GM23338 (cell line): ENCODE measurements around the gene CCNL1. TPM values are rescaled to one million over a fixed set of nuclear protein-coding genes. Genes with fewer than 3 reads are reported as not detected.

Experiments
- ATAC-seq: fragments of 200-7000 bp; cut with Tn5 transposase; 3 replicates; pipeline ENCODE4 v1.9.1; 2020
- DNase-seq: peaks from one replicate; pipeline ENCODE4 v3.0.0-alpha.2; 2015; ENCODE audit warnings: low spot score
- H2AFZ ChIP-seq: fragments of 200-600 bp; sonication (generic); 2 replicates; pipeline ENCODE4 v1.8.0; 2016; ENCODE audit warnings: antibody characterized with exemption, mild to moderate bottlenecking, moderate library complexity
- H3F3A ChIP-seq: fragments of 200-600 bp; sonication (generic); replicated peaks from 2 replicates; pipeline ENCODE4 v1.8.0; 2017; ENCODE audit warnings: antibody characterized with exemption, mixed run types, low read depth
- H3K27ac ChIP-seq: fragments of 200-600 bp; sonication (generic); 2 replicates; pipeline ENCODE4 v1.6.1; 2016; ENCODE audit warnings: low read depth
- H3K27me3 ChIP-seq: fragments of 200-600 bp; sonication (generic); 2 replicates; pipeline ENCODE4 v1.8.0; 2016; ENCODE audit warnings: mild to moderate bottlenecking, mixed run types, moderate library complexity; ENCODE audit not compliant: insufficient read depth
- H3K36me3 ChIP-seq: fragments of 200-600 bp; sonication (generic); 2 replicates; pipeline ENCODE4 v1.8.0; 2016; ENCODE audit warnings: mild to moderate bottlenecking; ENCODE audit not compliant: insufficient read depth
- H3K4me1 ChIP-seq: fragments of 200-600 bp; sonication (generic); 2 replicates; pipeline ENCODE4 v1.8.0; 2016; ENCODE audit warnings: mild to moderate bottlenecking, moderate library complexity; ENCODE audit not compliant: insufficient read depth
- H3K4me2 ChIP-seq: fragments of 200-600 bp; sonication (generic); 2 replicates; pipeline ENCODE4 v1.7.1; 2017; ENCODE audit warnings: mixed run types
- H3K4me3 ChIP-seq: fragments of 200-600 bp; sonication (generic); 2 replicates; pipeline ENCODE4 v1.6.1; 2016; ENCODE audit warnings: mixed run types
- H3K79me2 ChIP-seq: fragments of 200-600 bp; sonication (generic); replicated peaks from 2 replicates; pipeline ENCODE4 v1.8.0; 2017; ENCODE audit warnings: mild to moderate bottlenecking; ENCODE audit not compliant: insufficient read depth
- H3K9me2 ChIP-seq: fragments of 200-600 bp; sonication (generic); 2 replicates; pipeline ENCODE4 v1.8.0; 2017; ENCODE audit not compliant: insufficient read depth
- H4K20me1 ChIP-seq: fragments of 200-600 bp; sonication (generic); replicated peaks from 2 replicates; pipeline ENCODE4 v1.8.0; 2017; ENCODE audit warnings: mild to moderate bottlenecking; ENCODE audit not compliant: insufficient read depth
- H3K27ac Mint-ChIP-seq: 2 replicates; pipeline ENCODE4 v1.8.0; 2020; ENCODE audit warnings: inconsistent platforms, mild to moderate bottlenecking, moderate library complexity, mixed read lengths
- H3K27me3 Mint-ChIP-seq: 3 replicates; pipeline ENCODE4 v1.8.0; 2022; ENCODE audit warnings: low read depth, mild to moderate bottlenecking, moderate library complexity, mixed read lengths, inconsistent platforms; ENCODE audit not compliant: insufficient read depth, poor library complexity
- H3K36me3 Mint-ChIP-seq: 3 replicates; pipeline ENCODE4 v1.8.0; 2021; ENCODE audit warnings: low read depth, mild to moderate bottlenecking, inconsistent platforms, moderate library complexity, mixed read lengths
- H3K4me1 Mint-ChIP-seq: 3 replicates; pipeline ENCODE4 v1.8.0; 2020; ENCODE audit warnings: mild to moderate bottlenecking, inconsistent platforms, mixed read lengths
- H3K4me3 Mint-ChIP-seq: 3 replicates; pipeline ENCODE4 v1.8.0; 2021; ENCODE audit warnings: moderate library complexity, mild to moderate bottlenecking, inconsistent platforms, mixed read lengths
- H3K9me3 Mint-ChIP-seq: 3 replicates; pipeline ENCODE4 v1.8.0; 2020; ENCODE audit warnings: moderate library complexity, mild to moderate bottlenecking, inconsistent platforms, mixed read lengths
- CREB1 ChIP-seq: fragments of 250-450 bp; sonication (Bioruptor Pico); IDR thresholded peaks from 2 replicates; pipeline ENCODE4 v1.5.0; 2020; ENCODE audit warnings: low read depth, mild to moderate bottlenecking, moderate library complexity
- CTCF ChIP-seq, 2 experiments: fragments of 200-600 bp in 1 of 2; sonication (generic) in 1 of 2; conservative IDR thresholded peaks; 2 replicates each; pipeline versions ENCODE4 v1.5.1 to v1.6.1; 2016 to 2017; ENCODE audit warnings: antibody characterized with exemption in 2 of 2, low read depth in 2 of 2, mild to moderate bottlenecking in 2 of 2, moderate library complexity in 1 of 2
- ETS1 ChIP-seq: IDR thresholded peaks from 2 replicates; pipeline ENCODE4 v1.6.1; 2016; ENCODE audit warnings: antibody characterized with exemption
- EZH2 ChIP-seq: fragments of 200-600 bp; sonication (generic); IDR thresholded peaks from one replicate; pipeline ENCODE4 v1.8.0; 2017; ENCODE audit warnings: antibody characterized with exemption, mild to moderate bottlenecking, low read depth; ENCODE audit not compliant: unreplicated experiment
- EZH2phosphoT487 ChIP-seq: fragments of 200-600 bp; sonication (generic); IDR thresholded peaks from one replicate; pipeline ENCODE4 v1.8.1; 2018; ENCODE audit warnings: antibody characterized with exemption; ENCODE audit not compliant: unreplicated experiment
- JUNB ChIP-seq: IDR thresholded peaks from one replicate; pipeline ENCODE4 v1.6.1; 2016; ENCODE audit warnings: antibody characterized with exemption; ENCODE audit not compliant: unreplicated experiment
- NANOG ChIP-seq: IDR thresholded peaks from 2 replicates; pipeline ENCODE4 v1.6.1; 2016; ENCODE audit warnings: antibody characterized with exemption, borderline replicate concordance
- POLR2AphosphoS5 ChIP-seq: IDR thresholded peaks from 2 replicates; pipeline ENCODE4 v1.6.1; 2016; ENCODE audit warnings: antibody characterized with exemption, low read depth
- REST ChIP-seq: IDR thresholded peaks from one replicate; pipeline ENCODE4 v1.6.1; 2018; ENCODE audit warnings: antibody characterized with exemption; ENCODE audit not compliant: unreplicated experiment
- STAT1 ChIP-seq: IDR thresholded peaks from one replicate; pipeline ENCODE4 v1.6.1; 2016; ENCODE audit warnings: antibody characterized with exemption; ENCODE audit not compliant: unreplicated experiment
- ZNF114 ChIP-seq: fragments of 250-450 bp; sonication (Bioruptor Pico); IDR thresholded peaks from 2 replicates; pipeline ENCODE4 v1.5.0; 2020; ENCODE audit warnings: mild to moderate bottlenecking, moderate library complexity
- ZNF331 ChIP-seq: fragments of 250-450 bp; sonication (Bioruptor Pico); IDR thresholded peaks from 2 replicates; pipeline ENCODE4 v1.5.0; 2020; ENCODE audit warnings: low read depth, mild to moderate bottlenecking, moderate library complexity
- ZNF462 ChIP-seq: fragments of 250-450 bp; sonication (Bioruptor Pico); IDR thresholded peaks from 2 replicates; pipeline ENCODE4 v1.5.0; 2020; ENCODE audit warnings: mild to moderate bottlenecking, moderate library complexity
- polyA plus RNA-seq: library from polyadenylated mRNA; unstranded; fragments of >200 nt; fragmentation: Nextera tagmentation; extraction: Ambion mirVana; gene quantifications from 2 replicates; pipeline ENCODE4 v1.2.1, GENCODE V29; 2016
- total RNA-seq: library from RNA; depleted of rRNA; stranded (reverse); fragments of >200 nt; shearing (Covaris generic); gene quantifications from 2 replicates; pipeline ENCODE4 v1.2.3, GENCODE V29; 2014

CCNL1 gene
- total and polyA plus RNA-seq, 2 experiments from 2014 or later: 108 to 134 TPM

GRCh38 chr3:157136647-157137387, 23.1 kb downstream of the CCNL1 start:
- no peak overlapping the region for H3K4me3 Mint-ChIP-seq
- H3K27me3 Mint-ChIP-seq: peaks cover 5% of the 10 kb centered on the region
- Histone ChIP-seq H3F3A (no peaks in the 10 kb centered on the region), H3K79me2 (no peaks in the 10 kb centered on the region), H3K27ac (no peak overlapping the region), H3K4me2 (no peak overlapping the region), H3K27me3 (no peaks in the 10 kb centered on the region), H3K9me2 (no peaks in the 10 kb centered on the region), H4K20me1 (0 out of 2 replicates have a peak, but pooled peaks cover 5% of the 10 kb centered on the region), H3K36me3 (no peaks in the 10 kb centered on the region), H3K4me1 (peaks cover 3% of the 10 kb centered on the region; the same call in 1 of the 2 replicates), H3K4me3 (no peak overlapping the region), H2AFZ (no peak overlapping the region)
- TF ChIP-seq CREB1 (CRISPR knock-in tag) (no peak), ZNF462 (CRISPR knock-in tag) (no peak), EZH2phosphoT487 (no peak), ZNF331 (CRISPR knock-in tag) (no peak), EZH2 (no peak), ETS1 (no peak), NANOG (no peak), CTCF (conservative IDR thresholded peaks at IDR 0.05; ENCODE audit: low read depth in 2 of 2) (no peak), REST (no peak), ZNF114 (CRISPR knock-in tag) (no peak), JUNB (no peak), STAT1 (no peak), POLR2AphosphoS5 (no peak)
- no peak overlapping the region for H3K27ac Mint-ChIP-seq
- no peaks in the 10 kb centered on the region for H3K36me3 Mint-ChIP-seq
- ATAC-seq (no peak), DNase-seq (no peak)
- H3K9me3 Mint-ChIP-seq: no peaks in the 10 kb centered on the region
- H3K4me1 Mint-ChIP-seq: peaks cover 2% of the 10 kb centered on the region; the same call in 2 of the 3 replicates
